ENCODE data around the gene TRIOBP. TPM values are rescaled to one million over a fixed set of nuclear protein-coding genes. Genes with fewer than 3 reads are reported as not detected.

TRIOBP gene
- total and polyA plus RNA-seq, 2 of the 13 experiments (the other 11 are each of a cell fraction or from before 2014, with no cell fraction given): 6.1 to 15.4 TPM

DNA sequence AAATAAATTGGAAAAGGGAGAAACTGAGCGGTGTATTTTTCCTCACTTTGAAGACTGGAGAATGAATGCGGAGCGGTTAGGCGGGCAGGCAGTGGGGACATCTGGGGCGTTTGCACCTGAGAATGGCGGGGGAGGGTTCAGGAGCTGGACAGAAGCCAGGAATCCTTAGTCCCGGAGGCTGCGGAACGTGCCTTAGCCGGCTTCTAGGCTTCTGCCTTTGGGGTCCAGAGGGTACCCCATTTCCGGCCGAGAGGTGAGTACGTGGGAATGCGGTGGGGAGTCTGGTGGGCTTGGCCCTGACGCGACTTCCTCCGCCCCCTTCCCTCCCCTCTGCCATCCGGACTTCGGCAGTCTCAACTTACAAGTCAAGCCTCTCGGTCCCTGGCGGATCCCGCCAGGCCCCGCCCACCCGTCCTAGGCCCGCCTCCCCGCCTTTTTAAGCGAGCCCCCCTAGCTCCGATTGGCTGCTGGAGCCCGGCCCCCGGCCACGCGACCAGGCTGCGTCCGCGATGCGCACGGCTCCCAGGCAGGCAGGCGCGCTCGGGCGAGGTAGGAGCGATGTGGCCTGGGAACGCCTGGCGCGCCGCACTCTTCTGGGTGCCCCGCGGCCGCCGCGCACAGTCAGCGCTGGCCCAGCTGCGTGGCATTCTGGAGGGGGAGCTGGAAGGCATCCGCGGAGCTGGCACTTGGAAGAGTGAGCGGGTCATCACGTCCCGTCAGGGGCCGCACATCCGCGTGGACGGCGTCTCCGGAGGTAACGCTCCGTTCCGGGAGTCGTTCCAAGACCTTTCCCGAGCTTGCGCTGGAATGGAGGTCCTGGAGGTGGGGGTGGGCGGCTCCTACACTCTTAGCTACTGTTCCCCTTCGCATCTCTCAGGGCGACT lies 110.8 kb downstream of the TRIOBP start, which contains the start of gene GCAT (continued):
- TF ChIP-seq, protein P1, sequence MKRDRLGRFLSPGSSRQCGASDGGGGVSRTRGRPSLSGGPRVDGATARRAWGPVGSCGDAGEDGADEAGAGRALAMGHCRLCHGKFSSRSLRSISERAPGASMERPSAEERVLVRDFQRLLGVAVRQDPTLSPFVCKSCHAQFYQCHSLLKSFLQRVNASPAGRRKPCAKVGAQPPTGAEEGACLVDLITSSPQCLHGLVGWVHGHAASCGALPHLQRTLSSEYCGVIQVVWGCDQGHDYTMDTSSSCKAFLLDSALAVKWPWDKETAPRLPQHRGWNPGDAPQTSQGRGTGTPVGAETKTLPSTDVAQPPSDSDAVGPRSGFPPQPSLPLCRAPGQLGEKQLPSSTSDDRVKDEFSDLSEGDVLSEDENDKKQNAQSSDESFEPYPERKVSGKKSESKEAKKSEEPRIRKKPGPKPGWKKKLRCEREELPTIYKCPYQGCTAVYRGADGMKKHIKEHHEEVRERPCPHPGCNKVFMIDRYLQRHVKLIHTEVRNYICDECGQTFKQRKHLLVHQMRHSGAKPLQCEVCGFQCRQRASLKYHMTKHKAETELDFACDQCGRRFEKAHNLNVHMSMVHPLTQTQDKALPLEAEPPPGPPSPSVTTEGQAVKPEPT (CRISPR knock-in tag; IDR thresholded peaks at IDR 0.05; ENCODE audit: low read depth): peak; percentile 68; the same call in 1 of the 2 replicates
- TF ChIP-seq PAWR (CRISPR knock-in tag; IDR thresholded peaks at IDR 0.05; ENCODE audit: borderline replicate concordance) (no peak), ZNF598 (CRISPR knock-in tag; IDR thresholded peaks at IDR 0.05; ENCODE audit: borderline replicate concordance) (no peak), ZNF12 (CRISPR knock-in tag; IDR thresholded peaks at IDR 0.05) (no peak), ZNF225 (CRISPR knock-in tag; IDR thresholded peaks at IDR 0.05) (0 out of 2 replicates have a peak, but pooled peaks have one; percentile 40), SRSF9 (IDR thresholded peaks at IDR 0.05; ENCODE audit: borderline replicate concordance, insufficient read depth, low read depth, low read length, poor library complexity, severe bottlenecking) (no peak), ZFY (CRISPR knock-in tag; IDR thresholded peaks at IDR 0.05) (peak; percentile 75)
- TF ChIP-seq, protein P2, sequence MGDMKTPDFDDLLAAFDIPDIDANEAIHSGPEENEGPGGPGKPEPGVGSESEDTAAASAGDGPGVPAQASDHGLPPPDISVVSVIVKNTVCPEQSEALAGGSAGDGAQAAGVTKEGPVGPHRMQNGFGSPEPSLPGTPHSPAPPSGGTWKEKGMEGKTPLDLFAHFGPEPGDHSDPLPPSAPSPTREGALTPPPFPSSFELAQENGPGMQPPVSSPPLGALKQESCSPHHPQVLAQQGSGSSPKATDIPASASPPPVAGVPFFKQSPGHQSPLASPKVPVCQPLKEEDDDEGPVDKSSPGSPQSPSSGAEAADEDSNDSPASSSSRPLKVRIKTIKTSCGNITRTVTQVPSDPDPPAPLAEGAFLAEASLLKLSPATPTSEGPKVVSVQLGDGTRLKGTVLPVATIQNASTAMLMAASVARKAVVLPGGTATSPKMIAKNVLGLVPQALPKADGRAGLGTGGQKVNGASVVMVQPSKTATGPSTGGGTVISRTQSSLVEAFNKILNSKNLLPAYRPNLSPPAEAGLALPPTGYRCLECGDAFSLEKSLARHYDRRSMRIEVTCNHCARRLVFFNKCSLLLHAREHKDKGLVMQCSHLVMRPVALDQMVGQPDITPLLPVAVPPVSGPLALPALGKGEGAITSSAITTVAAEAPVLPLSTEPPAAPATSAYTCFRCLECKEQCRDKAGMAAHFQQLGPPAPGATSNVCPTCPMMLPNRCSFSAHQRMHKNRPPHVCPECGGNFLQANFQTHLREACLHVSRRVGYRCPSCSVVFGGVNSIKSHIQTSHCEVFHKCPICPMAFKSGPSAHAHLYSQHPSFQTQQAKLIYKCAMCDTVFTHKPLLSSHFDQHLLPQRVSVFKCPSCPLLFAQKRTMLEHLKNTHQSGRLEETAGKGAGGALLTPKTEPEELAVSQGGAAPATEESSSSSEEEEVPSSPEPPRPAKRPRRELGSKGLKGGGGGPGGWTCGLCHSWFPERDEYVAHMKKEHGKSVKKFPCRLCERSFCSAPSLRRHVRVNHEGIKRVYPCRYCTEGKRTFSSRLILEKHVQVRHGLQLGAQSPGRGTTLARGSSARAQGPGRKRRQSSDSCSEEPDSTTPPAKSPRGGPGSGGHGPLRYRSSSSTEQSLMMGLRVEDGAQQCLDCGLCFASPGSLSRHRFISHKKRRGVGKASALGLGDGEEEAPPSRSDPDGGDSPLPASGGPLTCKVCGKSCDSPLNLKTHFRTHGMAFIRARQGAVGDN (CRISPR knock-in tag; IDR thresholded peaks at IDR 0.05): peak; percentile 96
- TF ChIP-seq, protein P3, sequence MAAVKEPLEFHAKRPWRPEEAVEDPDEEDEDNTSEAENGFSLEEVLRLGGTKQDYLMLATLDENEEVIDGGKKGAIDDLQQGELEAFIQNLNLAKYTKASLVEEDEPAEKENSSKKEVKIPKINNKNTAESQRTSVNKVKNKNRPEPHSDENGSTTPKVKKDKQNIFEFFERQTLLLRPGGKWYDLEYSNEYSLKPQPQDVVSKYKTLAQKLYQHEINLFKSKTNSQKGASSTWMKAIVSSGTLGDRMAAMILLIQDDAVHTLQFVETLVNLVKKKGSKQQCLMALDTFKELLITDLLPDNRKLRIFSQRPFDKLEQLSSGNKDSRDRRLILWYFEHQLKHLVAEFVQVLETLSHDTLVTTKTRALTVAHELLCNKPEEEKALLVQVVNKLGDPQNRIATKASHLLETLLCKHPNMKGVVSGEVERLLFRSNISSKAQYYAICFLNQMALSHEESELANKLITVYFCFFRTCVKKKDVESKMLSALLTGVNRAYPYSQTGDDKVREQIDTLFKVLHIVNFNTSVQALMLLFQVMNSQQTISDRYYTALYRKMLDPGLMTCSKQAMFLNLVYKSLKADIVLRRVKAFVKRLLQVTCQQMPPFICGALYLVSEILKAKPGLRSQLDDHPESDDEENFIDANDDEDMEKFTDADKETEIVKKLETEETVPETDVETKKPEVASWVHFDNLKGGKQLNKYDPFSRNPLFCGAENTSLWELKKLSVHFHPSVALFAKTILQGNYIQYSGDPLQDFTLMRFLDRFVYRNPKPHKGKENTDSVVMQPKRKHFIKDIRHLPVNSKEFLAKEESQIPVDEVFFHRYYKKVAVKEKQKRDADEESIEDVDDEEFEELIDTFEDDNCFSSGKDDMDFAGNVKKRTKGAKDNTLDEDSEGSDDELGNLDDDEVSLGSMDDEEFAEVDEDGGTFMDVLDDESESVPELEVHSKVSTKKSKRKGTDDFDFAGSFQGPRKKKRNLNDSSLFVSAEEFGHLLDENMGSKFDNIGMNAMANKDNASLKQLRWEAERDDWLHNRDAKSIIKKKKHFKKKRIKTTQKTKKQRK (IDR thresholded peaks at IDR 0.05; ENCODE audit: low read length): no peak
